ENCODE data around the gene ANKS1A.

DNA sequence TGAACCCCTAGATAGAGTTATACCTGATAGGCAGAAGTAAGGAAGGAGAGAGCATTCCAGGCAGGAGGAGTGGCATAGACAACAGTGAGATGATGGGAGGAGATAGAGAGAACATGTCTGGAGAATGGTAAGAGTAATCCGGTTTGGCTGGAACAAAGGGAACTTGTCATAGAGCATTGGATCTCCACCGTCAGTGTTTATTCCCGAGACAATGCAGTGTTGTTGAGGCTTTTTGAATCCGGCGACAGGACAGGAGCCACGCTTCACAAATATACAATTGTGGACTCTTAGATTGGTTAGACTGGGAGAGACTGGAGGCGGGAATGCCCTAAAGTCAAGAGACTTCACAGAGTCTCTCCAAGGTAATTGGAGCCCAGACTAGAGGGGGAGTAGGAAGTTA lies 119.8 kb downstream of the ANKS1A start:
- TF ChIP-seq, protein P1, sequence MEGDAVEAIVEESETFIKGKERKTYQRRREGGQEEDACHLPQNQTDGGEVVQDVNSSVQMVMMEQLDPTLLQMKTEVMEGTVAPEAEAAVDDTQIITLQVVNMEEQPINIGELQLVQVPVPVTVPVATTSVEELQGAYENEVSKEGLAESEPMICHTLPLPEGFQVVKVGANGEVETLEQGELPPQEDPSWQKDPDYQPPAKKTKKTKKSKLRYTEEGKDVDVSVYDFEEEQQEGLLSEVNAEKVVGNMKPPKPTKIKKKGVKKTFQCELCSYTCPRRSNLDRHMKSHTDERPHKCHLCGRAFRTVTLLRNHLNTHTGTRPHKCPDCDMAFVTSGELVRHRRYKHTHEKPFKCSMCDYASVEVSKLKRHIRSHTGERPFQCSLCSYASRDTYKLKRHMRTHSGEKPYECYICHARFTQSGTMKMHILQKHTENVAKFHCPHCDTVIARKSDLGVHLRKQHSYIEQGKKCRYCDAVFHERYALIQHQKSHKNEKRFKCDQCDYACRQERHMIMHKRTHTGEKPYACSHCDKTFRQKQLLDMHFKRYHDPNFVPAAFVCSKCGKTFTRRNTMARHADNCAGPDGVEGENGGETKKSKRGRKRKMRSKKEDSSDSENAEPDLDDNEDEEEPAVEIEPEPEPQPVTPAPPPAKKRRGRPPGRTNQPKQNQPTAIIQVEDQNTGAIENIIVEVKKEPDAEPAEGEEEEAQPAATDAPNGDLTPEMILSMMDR (IDR thresholded peaks at IDR 0.05): no peak
- no peak for TF ChIP-seq POLR2A (IDR thresholded peaks at IDR 0.05)

All from ovary (tissue), 3 donors.